Naive B cell (primary cell): ENCODE results near the gene SLC2A1. TPM values are rescaled to one million over a fixed set of nuclear protein-coding genes. Genes with fewer than 3 reads are reported as not detected.
"Not testable (repeated sequence)": the region's sequence is repeated elsewhere in the genome, so short reads cannot be mapped to it uniquely, and the experiment has no call there.

ENCODE experiments used
- ATAC-seq, 2 donors: fragments of 150-1000 bp; cut with Tn5 transposase; 2 replicates each; pipeline ENCODE4 v1.10.0; 2021; ENCODE audit warnings: low read depth in 2 of 2, mild to moderate bottlenecking in 2 of 2, moderate library complexity in 2 of 2
- DNase-seq: peaks from one replicate; pipeline ENCODE4 v3.0.0; 2022
- H3K27ac Mint-ChIP-seq, 6 donors: one replicate each; pipeline ENCODE4 v1.8.0; 2020 to 2022; ENCODE audit warnings: mild to moderate bottlenecking in 6 of 6, mixed read lengths in 6 of 6, moderate library complexity in 5 of 6, inconsistent platforms in 2 of 6
- H3K27me3 Mint-ChIP-seq, 3 donors: one replicate each; pipeline ENCODE4 v1.8.0; 2021 to 2022; ENCODE audit warnings: mixed read lengths in 3 of 3, mild to moderate bottlenecking in 1 of 3
- H3K36me3 Mint-ChIP-seq, 2 donors: one replicate each; pipeline ENCODE4 v1.8.0; 2020 to 2022; ENCODE audit warnings: mixed read lengths in 2 of 2, inconsistent platforms in 1 of 2, mild to moderate bottlenecking in 1 of 2
- H3K4me1 Mint-ChIP-seq, 3 donors: one replicate each; pipeline ENCODE4 v1.8.0; 2020 to 2022; ENCODE audit warnings: mixed read lengths in 3 of 3, inconsistent platforms in 1 of 3, mild to moderate bottlenecking in 1 of 3, moderate library complexity in 1 of 3
- H3K4me3 Mint-ChIP-seq, 8 donors: one replicate each; pipeline ENCODE4 v1.8.0; 2020 to 2022; ENCODE audit warnings: mild to moderate bottlenecking in 8 of 8, mixed read lengths in 8 of 8, moderate library complexity in 8 of 8, inconsistent platforms in 2 of 8
- H3K9me3 Mint-ChIP-seq, 7 donors: one replicate each; pipeline ENCODE4 v1.8.0; 2020 to 2022; ENCODE audit warnings: mixed read lengths in 7 of 7, mild to moderate bottlenecking in 5 of 7, inconsistent platforms in 2 of 7, moderate library complexity in 1 of 7
- polyA plus RNA-seq, 6 donors: library from polyadenylated mRNA; unstranded; fragments of 300-500 nt; fragmentation: Illumina TruSeq; gene quantifications; one replicate each; pipeline ENCODE4 v1.2.3, GENCODE V29; 2021; ENCODE audit warnings: low read depth in 6 of 6

The SLC2A1 gene
- polyA plus RNA-seq, 6 donors from 2014 or later = 58.4 to 125 (median 89.7) TPM

DNA sequence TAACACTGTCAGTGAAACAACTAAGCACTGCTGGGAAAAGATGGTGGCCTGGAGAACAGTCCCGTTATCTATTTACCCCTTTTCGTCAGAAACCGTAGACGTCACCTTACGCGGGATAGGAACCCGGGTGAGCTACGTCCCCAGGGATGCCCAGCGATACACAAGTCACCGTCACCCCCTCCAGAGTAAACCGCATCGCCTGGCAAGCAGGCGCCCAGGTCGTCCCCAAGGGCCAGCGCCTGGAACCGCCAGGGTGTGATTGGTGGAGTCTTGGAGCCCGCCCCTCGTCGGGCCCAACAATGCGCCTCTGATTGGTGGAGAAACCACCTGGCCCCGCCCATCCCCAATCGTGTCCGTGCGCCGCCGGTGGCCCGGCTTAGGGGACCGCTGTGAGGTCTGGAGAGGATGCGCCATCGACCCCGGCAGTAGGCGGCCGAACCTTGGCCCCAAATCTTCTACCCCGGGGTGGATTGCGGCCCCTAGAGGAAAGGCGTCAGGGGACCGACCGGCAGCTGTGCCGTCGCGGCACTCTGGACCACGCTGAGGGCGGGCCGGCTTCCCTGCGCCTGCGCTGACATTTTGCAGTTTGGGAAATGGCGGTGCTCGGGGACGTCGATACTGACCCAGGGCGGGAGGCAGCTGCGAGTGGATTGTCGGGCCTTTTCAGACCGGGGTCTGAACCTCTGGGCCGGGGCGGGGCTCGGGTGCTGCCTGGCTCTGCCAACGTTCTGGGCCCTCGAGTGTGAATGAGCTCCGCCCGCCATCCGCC is 34.4 kb downstream of the SLC2A1 start:
- Mint-ChIP-seq H3K36me3 (peaks cover 17 to 22% of the 10 kb centered on the region in 2 donors), H3K4me3 (peak overlapping the region; percentile 79 to 98 (median 92)), H3K27ac (peak overlapping the region; percentile 94 to 99 (median 98)), H3K9me3 (no peaks in the 10 kb centered on the region), H3K27me3 (no peaks in the 10 kb centered on the region), H3K4me1 (peaks cover 31 to 50% (median 45%) of the 10 kb centered on the region in 3 donors)
- peak; percentile 96 for DNase-seq
- ATAC-seq = peak; percentile 81 to 82

- Mint-ChIP-seq H3K36me3 (peaks cover 10 to 15% of the 10 kb centered on the region in 2 donors), H3K9me3 (no peaks in the 10 kb centered on the region), H3K4me3 (peak overlapping the region; percentile 79 to 98 (median 92)), H3K27me3 (no peaks in the 10 kb centered on the region), H3K4me1 (peaks cover 27 to 42% (median 41%) of the 10 kb centered on the region in 3 donors), H3K27ac (peak overlapping the region; percentile 94 to 99 (median 98))
- DNase-seq (no peak), ATAC-seq (no peak)
These were observed 35.1 kb downstream of the SLC2A1 start for GRCh38 chr1:42923367-42924081.

- Mint-ChIP-seq H3K4me3 (peak overlapping the region; percentile 79 to 97 (median 90)), H3K4me1 (peaks cover 24 to 41% (median 38%) of the 10 kb centered on the region in 3 donors), H3K36me3 (peaks cover 3 to 8% of the 10 kb centered on the region in 2 donors), H3K9me3 (no peaks in the 10 kb centered on the region), H3K27me3 (no peaks in the 10 kb centered on the region), H3K27ac (peak overlapping the region; percentile 94 to 99 (median 98))
- peak; percentile 25 to 35 for ATAC-seq
- DNase-seq = peak; percentile 65
These were observed 35.8 kb downstream of the SLC2A1 start for GRCh38 chr1:42922687-42923366.

GRCh38 chr1:42921769-42922168 is 36.9 kb downstream of the SLC2A1 start:
- no peaks in the 10 kb centered on the region for H3K27me3 Mint-ChIP-seq
- no peak overlapping the region for H3K27ac Mint-ChIP-seq
- no peak overlapping the region for H3K4me3 Mint-ChIP-seq
- DNase-seq = no peak
- H3K9me3 Mint-ChIP-seq = no peaks in the 10 kb centered on the region
- no peaks in the 10 kb centered on the region for H3K36me3 Mint-ChIP-seq
- no peak for ATAC-seq
- H3K4me1 Mint-ChIP-seq = peaks cover 20 to 38% (median 32%) of the 10 kb centered on the region in 3 donors

GRCh38 chr1:42919651-42920050 is 39.0 kb downstream of the SLC2A1 start:
- not testable (repeated sequence) for ATAC-seq, H3K27me3 Mint-ChIP-seq, H3K4me3 Mint-ChIP-seq, DNase-seq, H3K27ac Mint-ChIP-seq, H3K36me3 Mint-ChIP-seq
- H3K4me1 Mint-ChIP-seq = peaks cover 10 to 30% (median 27%) of the 10 kb centered on the region in 3 donors
- H3K9me3 Mint-ChIP-seq = peaks cover 0 to 16% (median 3%) of the 10 kb centered on the region in 7 donors

- H3K9me3 Mint-ChIP-seq = peaks cover 0 to 28% (median 13%) of the 10 kb centered on the region in 7 donors
- H3K4me1 Mint-ChIP-seq = peaks cover 10 to 19% (median 19%) of the 10 kb centered on the region in 3 donors
- H3K27me3 Mint-ChIP-seq = no peaks in the 10 kb centered on the region
- DNase-seq = no peak
- no peak overlapping the region for H3K4me3 Mint-ChIP-seq
- H3K27ac Mint-ChIP-seq = no peak overlapping the region
- H3K36me3 Mint-ChIP-seq = peaks cover 0 to 12% of the 10 kb centered on the region in 2 donors
- no peak for ATAC-seq
These were observed 41.5 kb downstream of the SLC2A1 start for GRCh38 chr1:42917241-42917495.

DNA sequence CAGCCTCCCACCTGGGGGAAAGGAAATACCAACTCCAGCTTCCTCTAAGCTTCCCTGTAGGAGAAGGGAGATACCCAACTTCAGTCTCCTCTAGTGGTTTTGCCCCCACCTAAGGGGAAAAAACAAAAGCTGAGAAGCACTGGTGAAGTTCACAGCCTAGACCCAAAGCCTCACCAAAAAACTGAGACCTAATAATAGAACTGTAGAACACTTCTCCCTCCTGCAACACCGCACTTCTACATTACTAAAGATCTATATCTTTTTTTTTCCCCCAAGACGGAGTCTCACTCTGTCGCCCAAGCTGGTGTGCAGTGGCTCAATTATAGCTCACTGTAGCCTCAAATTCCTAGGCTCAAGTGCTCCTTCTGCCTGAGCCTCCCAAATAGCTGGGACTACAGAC is 43.2 kb downstream of the SLC2A1 start:
- no peak for ATAC-seq

GRCh38 chr1:42914092-42914627 is 44.5 kb downstream of the SLC2A1 start:
- Mint-ChIP-seq H3K4me1 (peaks cover 10 to 19% (median 16%) of the 10 kb centered on the region in 3 donors), H3K4me3 (peak overlapping the region in 1 of 8 donors; percentile 18), H3K36me3 (peaks cover 0 to 12% of the 10 kb centered on the region in 2 donors), H3K27me3 (no peaks in the 10 kb centered on the region), H3K27ac (no peak overlapping the region), H3K9me3 (peaks cover 0 to 28% (median 13%) of the 10 kb centered on the region in 7 donors)
- DNase-seq (no peak), ATAC-seq (no peak)

More for the DNA sequence above, 43.2 kb downstream of the SLC2A1 start:
- DNase-seq = no peak
- Mint-ChIP-seq H3K36me3 (peaks cover 0 to 12% of the 10 kb centered on the region in 2 donors), H3K9me3 (peaks cover 0 to 28% (median 13%) of the 10 kb centered on the region in 7 donors), H3K27ac (no peak overlapping the region), H3K27me3 (no peaks in the 10 kb centered on the region), H3K4me3 (no peak overlapping the region), H3K4me1 (peaks cover 10 to 19% (median 19%) of the 10 kb centered on the region in 3 donors)

DNA sequence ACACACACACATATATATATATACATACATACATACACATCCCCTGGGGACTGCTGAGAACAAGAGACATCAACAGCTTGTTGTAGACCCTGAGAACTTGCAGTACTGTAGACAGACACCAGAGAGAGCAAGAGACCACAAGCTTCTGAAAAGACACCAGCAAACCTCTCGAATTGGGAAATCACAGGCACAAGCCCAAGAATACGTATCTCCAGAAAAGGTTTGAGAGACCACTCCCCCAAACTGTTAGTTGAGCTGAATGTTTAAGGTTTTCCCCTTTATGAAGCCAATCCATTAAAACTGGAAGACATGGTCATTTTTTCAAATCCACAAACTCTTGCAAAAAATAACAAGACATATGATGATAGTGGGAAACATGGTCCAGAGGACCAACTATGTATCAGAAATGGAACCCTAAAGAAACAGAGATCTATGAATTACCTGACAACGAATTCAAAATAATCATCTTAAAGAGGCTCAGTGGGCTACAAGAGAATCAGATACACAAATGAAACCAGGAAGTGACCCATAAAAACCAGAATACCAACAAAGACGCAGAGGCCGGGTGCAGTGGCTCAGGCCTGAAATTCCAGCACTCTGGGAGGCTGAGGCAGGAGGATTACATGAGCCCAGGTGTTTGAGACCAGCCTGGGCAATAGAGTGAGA is 45.1 kb downstream of the SLC2A1 start:
- peak; percentile 89 to 96 for ATAC-seq
- H3K4me1 Mint-ChIP-seq = peaks cover 10 to 19% (median 16%) of the 10 kb centered on the region in 3 donors
- H3K27ac Mint-ChIP-seq = peak overlapping the region in 1 of 6 donors; percentile 23
- H3K36me3 Mint-ChIP-seq = peaks cover 0 to 12% of the 10 kb centered on the region in 2 donors
- peak overlapping the region in 2 of 8 donors; percentile 18 to 22 for H3K4me3 Mint-ChIP-seq
- peaks cover 0 to 28% (median 13%) of the 10 kb centered on the region in 7 donors for H3K9me3 Mint-ChIP-seq
- no peaks in the 10 kb centered on the region for H3K27me3 Mint-ChIP-seq
- DNase-seq = peak; percentile 66

DNA sequence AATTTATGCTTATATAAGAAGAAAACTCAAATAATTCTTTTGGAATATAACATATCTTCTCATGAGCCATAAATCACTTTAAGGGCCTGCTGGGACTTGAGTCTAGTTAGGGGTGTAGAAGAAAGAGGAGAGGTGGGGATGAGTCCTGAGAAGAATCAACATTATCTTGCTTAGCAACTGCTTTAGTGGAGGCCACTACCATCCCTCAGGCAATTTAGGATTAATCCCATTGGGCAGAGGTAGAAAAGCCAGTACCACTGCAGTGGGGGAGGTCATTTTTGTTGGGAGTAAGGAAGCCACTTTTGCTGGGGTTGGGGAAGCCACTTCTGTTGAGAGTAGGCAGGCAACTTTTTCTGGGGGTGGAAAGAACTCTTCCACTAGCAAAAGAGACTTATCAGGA is 47.7 kb downstream of the SLC2A1 start:
- H3K27ac Mint-ChIP-seq = no peak overlapping the region
- DNase-seq (no peak), ATAC-seq (no peak)
- H3K36me3 Mint-ChIP-seq = peaks cover 0 to 12% of the 10 kb centered on the region in 2 donors
- H3K27me3 Mint-ChIP-seq = no peaks in the 10 kb centered on the region
- peaks cover 10 to 18% (median 13%) of the 10 kb centered on the region in 3 donors for H3K4me1 Mint-ChIP-seq
- peaks cover 0 to 22% (median 11%) of the 10 kb centered on the region in 7 donors for H3K9me3 Mint-ChIP-seq
- H3K4me3 Mint-ChIP-seq = no peak overlapping the region

- H3K9me3 Mint-ChIP-seq = no peaks in the 10 kb centered on the region
- no peak for DNase-seq
- H3K4me1 Mint-ChIP-seq = peaks cover 0 to 2% (median under 1%) of the 10 kb centered on the region in 3 donors
- no peaks in the 10 kb centered on the region for H3K27me3 Mint-ChIP-seq
- ATAC-seq = no peak
- no peaks in the 10 kb centered on the region for H3K36me3 Mint-ChIP-seq
- H3K27ac Mint-ChIP-seq = no peak overlapping the region
- no peak overlapping the region for H3K4me3 Mint-ChIP-seq
These were observed 50.6 kb downstream of the SLC2A1 start for GRCh38 chr1:42908046-42908445.

DNA sequence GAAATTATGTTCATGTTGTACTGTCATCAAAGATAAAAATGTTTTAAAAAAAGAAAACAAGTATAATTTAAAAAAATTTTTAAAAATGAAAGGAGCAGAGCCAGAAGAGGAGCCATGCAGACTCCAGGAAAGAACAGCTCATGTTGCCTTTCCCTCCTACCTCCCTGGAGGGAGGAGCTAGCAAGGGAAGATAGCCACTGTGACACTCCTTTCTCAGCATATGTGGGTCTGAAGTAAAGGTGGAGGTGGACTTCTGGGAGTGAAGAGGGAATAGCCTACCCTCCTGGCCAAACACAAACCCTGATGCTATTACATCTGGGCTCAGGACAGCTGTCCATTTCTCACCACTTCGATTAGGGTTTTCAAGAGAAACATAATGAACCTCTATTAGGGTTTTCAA is 54.2 kb downstream of the SLC2A1 start:
- Mint-ChIP-seq H3K9me3 (peaks cover 0 to 7% (median under 1%) of the 10 kb centered on the region in 7 donors), H3K4me3 (no peak overlapping the region), H3K27me3 (peaks cover 11 to 21% (median 17%) of the 10 kb centered on the region in 3 donors), H3K36me3 (peaks cover 0 to 4% of the 10 kb centered on the region in 2 donors), H3K27ac (no peak overlapping the region), H3K4me1 (peaks cover 0 to 2% (median 0%) of the 10 kb centered on the region in 3 donors)
- ATAC-seq (no peak), DNase-seq (no peak)
